Measurements from ENCODE around the gene MANEAL. TPM values are rescaled to one million over a fixed set of nuclear protein-coding genes. Genes with fewer than 3 reads are reported as not detected.

The MANEAL gene
- total RNA-seq, 1 donor from 2014 or later, result 5.3 TPM

DNA sequence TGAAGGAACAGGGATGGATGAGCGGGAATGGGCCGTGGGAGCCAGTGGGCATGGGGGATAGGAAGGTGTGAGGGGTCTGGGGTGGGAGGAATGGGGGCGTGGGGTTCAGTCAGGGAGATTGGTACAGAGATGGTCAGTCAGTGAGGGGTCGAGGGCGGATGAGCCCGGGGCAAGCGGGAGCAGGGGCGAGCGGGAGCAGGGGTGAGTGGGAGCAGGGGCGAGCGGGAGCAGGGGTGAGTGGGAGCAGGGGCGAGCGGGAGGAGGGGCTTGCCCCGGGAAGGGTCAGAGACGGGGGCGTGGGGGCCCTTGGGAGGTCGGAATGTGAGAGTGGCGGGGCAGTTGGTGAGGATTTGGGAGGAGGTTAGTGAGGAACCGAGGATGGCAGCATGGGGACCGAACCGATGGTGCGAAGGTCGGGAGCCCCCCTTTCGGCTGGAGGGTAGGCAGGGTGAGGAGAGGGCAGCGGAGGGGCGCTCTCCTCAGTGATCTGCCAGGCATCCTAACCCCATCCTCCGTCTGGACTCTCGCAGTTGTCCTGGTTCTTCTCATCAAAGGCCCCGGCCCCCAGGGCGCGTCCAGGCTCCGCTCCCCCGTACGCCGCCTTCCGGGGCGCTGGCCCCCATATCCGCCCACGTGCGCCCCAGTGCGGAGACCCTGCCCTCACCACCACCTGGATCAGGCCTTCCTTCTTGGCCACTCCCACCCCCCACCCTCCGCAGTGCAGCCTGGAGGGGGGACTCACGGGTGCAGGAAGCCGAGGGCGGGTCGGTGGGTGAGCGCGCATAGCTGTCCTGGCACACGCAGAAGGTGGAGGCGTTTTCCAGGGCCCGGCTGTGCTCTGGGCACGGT, 40.0 kb upstream of the MANEAL start:
- ATAC-seq (ENCODE audit: low read depth) (no peak), DNase-seq (no peak)
- TF ChIP-seq, protein P1, sequence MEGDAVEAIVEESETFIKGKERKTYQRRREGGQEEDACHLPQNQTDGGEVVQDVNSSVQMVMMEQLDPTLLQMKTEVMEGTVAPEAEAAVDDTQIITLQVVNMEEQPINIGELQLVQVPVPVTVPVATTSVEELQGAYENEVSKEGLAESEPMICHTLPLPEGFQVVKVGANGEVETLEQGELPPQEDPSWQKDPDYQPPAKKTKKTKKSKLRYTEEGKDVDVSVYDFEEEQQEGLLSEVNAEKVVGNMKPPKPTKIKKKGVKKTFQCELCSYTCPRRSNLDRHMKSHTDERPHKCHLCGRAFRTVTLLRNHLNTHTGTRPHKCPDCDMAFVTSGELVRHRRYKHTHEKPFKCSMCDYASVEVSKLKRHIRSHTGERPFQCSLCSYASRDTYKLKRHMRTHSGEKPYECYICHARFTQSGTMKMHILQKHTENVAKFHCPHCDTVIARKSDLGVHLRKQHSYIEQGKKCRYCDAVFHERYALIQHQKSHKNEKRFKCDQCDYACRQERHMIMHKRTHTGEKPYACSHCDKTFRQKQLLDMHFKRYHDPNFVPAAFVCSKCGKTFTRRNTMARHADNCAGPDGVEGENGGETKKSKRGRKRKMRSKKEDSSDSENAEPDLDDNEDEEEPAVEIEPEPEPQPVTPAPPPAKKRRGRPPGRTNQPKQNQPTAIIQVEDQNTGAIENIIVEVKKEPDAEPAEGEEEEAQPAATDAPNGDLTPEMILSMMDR (IDR thresholded peaks at IDR 0.05), result no peak
- peak overlapping the region; percentile 64 for H3K4me3 Mint-ChIP-seq
- no peaks in the 10 kb centered on the region for H3K9me3 Mint-ChIP-seq
- H3K27ac Mint-ChIP-seq, result no peak overlapping the region
- H3K36me3 Mint-ChIP-seq (ENCODE audit: low read depth), result no peaks in the 10 kb centered on the region
- H3K4me1 Mint-ChIP-seq, result peaks cover 13% of the 10 kb centered on the region
- intact Hi-C loops (cut with micrococcal nuclease), result no loop called here
- ChIA-PET POLR2A (no interaction called here), CTCF (no interaction called here)
- H3K27me3 Mint-ChIP-seq, result peaks cover 37% of the 10 kb centered on the region

DNA sequence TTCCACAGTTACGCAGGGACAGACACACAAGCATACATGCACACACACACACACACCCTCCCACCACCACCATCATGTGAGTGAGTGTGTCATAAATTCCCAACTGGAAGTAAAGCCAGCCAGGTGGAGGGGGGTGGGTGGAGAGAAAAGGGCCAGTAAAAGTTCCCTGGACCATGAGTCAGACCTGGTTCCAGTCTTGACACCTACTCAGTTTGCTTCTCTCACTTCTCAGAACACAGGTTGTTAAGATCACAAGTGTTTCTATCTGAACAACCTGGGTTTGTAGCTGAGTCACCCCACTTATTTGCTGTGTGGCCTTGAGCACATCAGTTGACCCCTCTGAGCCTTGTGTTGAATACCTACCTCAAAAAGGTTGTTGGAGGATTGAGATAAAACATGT, 38.4 kb upstream of the MANEAL start:
- no peaks in the 10 kb centered on the region for H3K9me3 Mint-ChIP-seq
- TF ChIP-seq, protein P1 (IDR thresholded peaks at IDR 0.05), result no peak
- H3K36me3 Mint-ChIP-seq (ENCODE audit: low read depth), result no peaks in the 10 kb centered on the region
- intact Hi-C loops (cut with micrococcal nuclease), result no loop called here
- H3K4me1 Mint-ChIP-seq, result peaks cover 13% of the 10 kb centered on the region
- no peak overlapping the region for H3K4me3 Mint-ChIP-seq
- no peak overlapping the region for H3K27ac Mint-ChIP-seq
- ChIA-PET CTCF (no interaction called here), POLR2A (no interaction called here)
- ATAC-seq (ENCODE audit: low read depth), result no peak
- DNase-seq, result no peak
- peaks cover 34% of the 10 kb centered on the region for H3K27me3 Mint-ChIP-seq

- TF ChIP-seq, protein P1 (IDR thresholded peaks at IDR 0.05), result no peak
- Mint-ChIP-seq H3K9me3 (no peaks in the 10 kb centered on the region), H3K4me1 (peaks cover 13% of the 10 kb centered on the region), H3K36me3 (ENCODE audit: low read depth) (no peaks in the 10 kb centered on the region), H3K27ac (no peak overlapping the region), H3K4me3 (no peak overlapping the region), H3K27me3 (peaks cover 32% of the 10 kb centered on the region)
- CTCF ChIA-PET, result no interaction called here
- POLR2A ChIA-PET, result no interaction called here
- no peak for DNase-seq
- no peak for ATAC-seq (ENCODE audit: low read depth)
- intact Hi-C loops (cut with micrococcal nuclease), result no loop called here
Measured at GRCh38 chr1:37755951-37756560, 37.6 kb upstream of the MANEAL start.

GRCh38 chr1:37759451-37759850, 34.2 kb upstream of the MANEAL start:
- ATAC-seq (ENCODE audit: low read depth) (no peak), DNase-seq (no peak)
- ChIA-PET POLR2A (no interaction called here), CTCF (no interaction called here)
- no peaks in the 10 kb centered on the region for H3K9me3 Mint-ChIP-seq
- TF ChIP-seq, protein P1 (IDR thresholded peaks at IDR 0.05), result no peak
- intact Hi-C loops (cut with micrococcal nuclease), result no loop called here
- no peak overlapping the region for H3K4me3 Mint-ChIP-seq
- no peak overlapping the region for H3K27ac Mint-ChIP-seq
- H3K27me3 Mint-ChIP-seq, result peaks cover 46% of the 10 kb centered on the region
- H3K4me1 Mint-ChIP-seq, result no peaks in the 10 kb centered on the region
- H3K36me3 Mint-ChIP-seq (ENCODE audit: low read depth), result no peaks in the 10 kb centered on the region

GRCh38 chr1:37761416-37762095, 32.1 kb upstream of the MANEAL start:
- intact Hi-C loops (cut with micrococcal nuclease), result no loop called here
- H3K4me1 Mint-ChIP-seq, result peaks cover 20% of the 10 kb centered on the region

More at GRCh38 chr1:37761416-37762095, 32.1 kb upstream of the MANEAL start:
- H3K9me3 Mint-ChIP-seq, result no peaks in the 10 kb centered on the region
- DNase-seq, result no peak
- TF ChIP-seq, protein P1 (IDR thresholded peaks at IDR 0.05), result no peak
- POLR2A ChIA-PET, result no interaction called here
- H3K4me3 Mint-ChIP-seq, result no peak overlapping the region
- H3K27ac Mint-ChIP-seq, result no peak overlapping the region
- no peak for ATAC-seq (ENCODE audit: low read depth)
- CTCF ChIA-PET, result no interaction called here
- H3K27me3 Mint-ChIP-seq, result peaks cover 53% of the 10 kb centered on the region
- H3K36me3 Mint-ChIP-seq (ENCODE audit: low read depth), result no peaks in the 10 kb centered on the region

Data from activated B cell treated with CpG ODN at 0.5 μM for 24 hours (primary cell).